Brain microvascular endothelial cell (primary cell): ENCODE data around the gene RFTN1.
"Not testable (repeated sequence)": the region's sequence is repeated elsewhere in the genome, so short reads cannot be mapped to it uniquely, and the experiment has no call there.

ENCODE experiments used
- DNase-seq: peaks from one replicate; pipeline ENCODE4 v3.0.0-alpha.2; 2020
- H3K27ac ChIP-seq: fragments of 250-450 bp; sonication (Bioruptor Pico); 2 replicates; pipeline ENCODE4 v1.5.1; 2020; ENCODE audit warnings: mild to moderate bottlenecking, moderate library complexity
- H3K27me3 ChIP-seq: fragments of 250-450 bp; sonication (Bioruptor Pico); replicated peaks from 2 replicates; pipeline ENCODE4 v1.5.1; 2020; ENCODE audit warnings: mild to moderate bottlenecking
- H3K36me3 ChIP-seq: fragments of 250-450 bp; sonication (Bioruptor Pico); replicated peaks from 2 replicates; pipeline ENCODE4 v1.5.1; 2020; ENCODE audit warnings: mild to moderate bottlenecking
- H3K4me3 ChIP-seq: 2 replicates; pipeline ENCODE4 v1.5.1; 2011; ENCODE audit warnings: low read depth, mild to moderate bottlenecking, control low read depth, low read length, moderate library complexity
- in situ Hi-C: cut with HindIII; loops from 2 replicates; pipeline ENCODE4 v1.10.0; 2017; ENCODE audit warnings: low sequenced_read_pairs, low pct_ligation_motif_present
- TF ChIP-seq, protein P1 (sequence below): IDR thresholded peaks from 2 replicates; pipeline ENCODE4 v1.5.1; 2011; ENCODE audit warnings: low read depth, mild to moderate bottlenecking, moderate library complexity, low read length, control low read depth, inconsistent platforms; ENCODE audit errors: missing control alignments

Gene RFTN1

DNA sequence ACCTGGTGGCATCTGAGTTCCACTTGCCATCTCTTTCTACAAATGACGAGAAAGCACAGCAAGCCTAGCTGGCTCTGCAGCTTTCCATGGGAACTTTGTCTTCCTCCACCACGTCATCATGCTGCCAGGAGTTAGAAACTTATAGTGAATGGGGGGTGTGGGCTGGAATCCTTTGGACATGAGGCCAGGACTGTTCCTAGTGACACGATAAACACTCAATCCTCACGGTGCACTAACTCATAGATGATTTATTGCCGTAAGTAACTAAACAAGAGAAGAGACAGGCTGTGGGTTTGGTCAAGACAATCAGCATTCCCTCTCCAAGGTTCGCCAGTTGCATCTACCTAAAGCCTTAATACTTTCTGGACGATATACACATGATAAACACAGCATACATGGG, 197.9 kb downstream of the RFTN1 start:
- H3K36me3 ChIP-seq, result peaks cover 62% of the 10 kb centered on the region
- H3K27ac ChIP-seq, result no peak overlapping the region

DNA sequence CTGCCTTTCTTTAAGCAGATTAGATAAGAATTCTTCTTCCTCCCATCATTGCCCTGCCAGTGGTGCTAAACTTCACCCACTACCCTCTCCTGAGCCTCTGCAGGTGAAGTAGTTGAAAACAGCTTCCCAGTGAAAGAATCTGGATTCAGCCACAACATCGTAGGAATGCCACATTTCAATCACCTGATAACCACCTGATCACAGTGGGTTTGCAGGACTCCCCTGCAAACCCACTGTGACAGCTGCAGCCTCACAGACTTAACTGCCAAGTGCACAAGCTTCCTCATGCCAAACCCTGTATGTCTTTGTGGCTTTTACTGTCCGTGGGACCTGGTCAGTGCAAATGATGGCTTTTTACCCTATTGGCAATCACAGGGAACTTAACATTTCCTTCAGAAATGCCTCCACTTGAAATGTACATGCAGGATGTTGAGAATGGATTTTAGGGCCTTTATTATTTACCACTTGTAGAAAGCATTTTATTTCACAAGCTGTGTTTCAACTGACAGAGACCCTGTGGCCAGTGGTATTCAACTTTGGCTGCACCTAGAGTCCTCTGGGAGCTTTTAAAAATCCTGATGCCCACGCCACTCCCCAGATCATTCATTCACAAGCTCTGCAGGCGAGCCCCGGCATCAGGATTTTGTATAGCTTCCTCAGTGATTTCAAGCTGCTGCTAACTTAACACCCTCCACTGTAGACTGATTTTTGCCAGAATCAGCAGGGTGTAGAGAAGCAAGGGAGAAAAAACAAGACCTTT, 199.4 kb downstream of the RFTN1 start:
- TF ChIP-seq, protein P1, sequence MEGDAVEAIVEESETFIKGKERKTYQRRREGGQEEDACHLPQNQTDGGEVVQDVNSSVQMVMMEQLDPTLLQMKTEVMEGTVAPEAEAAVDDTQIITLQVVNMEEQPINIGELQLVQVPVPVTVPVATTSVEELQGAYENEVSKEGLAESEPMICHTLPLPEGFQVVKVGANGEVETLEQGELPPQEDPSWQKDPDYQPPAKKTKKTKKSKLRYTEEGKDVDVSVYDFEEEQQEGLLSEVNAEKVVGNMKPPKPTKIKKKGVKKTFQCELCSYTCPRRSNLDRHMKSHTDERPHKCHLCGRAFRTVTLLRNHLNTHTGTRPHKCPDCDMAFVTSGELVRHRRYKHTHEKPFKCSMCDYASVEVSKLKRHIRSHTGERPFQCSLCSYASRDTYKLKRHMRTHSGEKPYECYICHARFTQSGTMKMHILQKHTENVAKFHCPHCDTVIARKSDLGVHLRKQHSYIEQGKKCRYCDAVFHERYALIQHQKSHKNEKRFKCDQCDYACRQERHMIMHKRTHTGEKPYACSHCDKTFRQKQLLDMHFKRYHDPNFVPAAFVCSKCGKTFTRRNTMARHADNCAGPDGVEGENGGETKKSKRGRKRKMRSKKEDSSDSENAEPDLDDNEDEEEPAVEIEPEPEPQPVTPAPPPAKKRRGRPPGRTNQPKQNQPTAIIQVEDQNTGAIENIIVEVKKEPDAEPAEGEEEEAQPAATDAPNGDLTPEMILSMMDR, result no peak
- no peak for DNase-seq
- Histone ChIP-seq H3K4me3 (no peak overlapping the region), H3K36me3 (peaks cover 48% of the 10 kb centered on the region), H3K27ac (no peak overlapping the region), H3K27me3 (no peaks in the 10 kb centered on the region)
- in situ Hi-C loops, result no loop called here

More for the DNA sequence above, 197.9 kb downstream of the RFTN1 start:
- TF ChIP-seq, protein P1, result no peak
- Histone ChIP-seq H3K4me3 (no peak overlapping the region), H3K27me3 (no peaks in the 10 kb centered on the region)
- no peak for DNase-seq
- in situ Hi-C loops, result no loop called here

DNA sequence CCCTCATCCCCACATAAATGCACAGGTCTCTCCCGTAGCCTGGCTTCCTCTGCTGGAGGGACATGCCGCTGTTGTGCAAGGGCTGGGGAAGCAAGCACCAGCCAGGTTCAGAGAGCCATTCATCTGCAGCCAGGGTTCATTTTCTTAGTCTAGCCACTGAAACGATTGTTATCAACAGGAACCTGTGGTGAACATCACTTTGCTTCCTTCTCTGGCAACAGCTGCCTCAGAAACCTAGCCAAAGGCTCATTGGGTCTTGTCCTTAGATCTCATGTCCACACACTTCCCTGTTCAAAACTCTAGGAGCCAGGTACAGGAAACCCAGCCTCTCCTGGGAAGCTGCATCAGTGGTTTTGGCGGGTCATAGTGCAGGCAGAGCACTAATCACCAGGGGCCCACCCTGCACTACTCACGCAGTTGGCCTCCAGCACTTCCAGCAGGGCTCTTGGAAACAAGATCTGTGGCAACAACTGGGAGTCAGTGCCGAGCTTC, 201.5 kb downstream of the RFTN1 start:
- Histone ChIP-seq H3K27me3 (no peaks in the 10 kb centered on the region), H3K27ac (no peak overlapping the region), H3K36me3 (peaks cover 33% of the 10 kb centered on the region), H3K4me3 (no peak overlapping the region)
- TF ChIP-seq, protein P1, result no peak
- in situ Hi-C loops, result no loop called here
- no peak for DNase-seq

DNA sequence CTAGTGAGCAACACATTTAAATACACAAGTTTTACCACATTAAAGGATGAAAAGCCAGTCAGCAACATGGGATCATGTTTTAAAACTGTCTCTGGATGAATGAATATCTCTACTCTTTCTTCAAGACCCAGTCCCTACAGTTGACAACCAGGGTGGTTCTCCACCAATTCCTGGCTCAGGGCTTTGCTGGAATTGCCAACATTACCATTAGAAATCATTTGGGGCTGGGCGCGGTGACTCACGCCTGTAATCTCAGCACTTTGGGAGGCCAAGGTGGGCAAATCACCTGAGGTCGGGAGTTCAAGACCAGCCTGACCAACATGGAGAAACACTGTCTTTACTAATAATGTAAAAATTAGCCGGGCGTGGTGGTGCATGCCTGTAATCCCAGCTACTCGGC, 203.0 kb downstream of the RFTN1 start:
- peaks cover 20% of the 10 kb centered on the region for H3K36me3 ChIP-seq
- in situ Hi-C loops, H3K4me3 ChIP-seq, DNase-seq, H3K27me3 ChIP-seq, H3K27ac ChIP-seq: not testable (repeated sequence)

DNA sequence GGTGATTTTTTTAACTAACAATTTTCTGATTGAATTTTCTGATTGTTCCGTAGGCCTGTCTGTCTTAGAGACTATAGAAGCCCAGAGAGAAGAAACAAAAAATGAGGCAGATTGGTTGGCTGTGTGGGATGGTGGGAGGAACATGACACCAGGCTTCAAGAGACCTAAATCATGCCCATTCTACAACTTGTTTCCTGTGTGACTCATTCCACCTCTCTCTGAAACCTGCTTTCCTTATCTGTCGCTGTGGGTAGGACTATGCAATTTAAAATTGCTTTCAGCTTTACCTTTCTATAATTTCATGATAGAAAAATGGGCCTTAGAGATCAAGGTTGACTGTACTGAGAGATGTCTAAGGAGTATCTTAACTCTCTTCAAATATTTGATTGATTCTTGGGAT, 203.9 kb downstream of the RFTN1 start:
- peak; percentile 46 for DNase-seq
- TF ChIP-seq, protein P1, result no peak
- Histone ChIP-seq H3K36me3 (peaks cover 11% of the 10 kb centered on the region), H3K27ac (peak overlapping the region; percentile 20), H3K27me3 (no peaks in the 10 kb centered on the region), H3K4me3 (no peak overlapping the region)
- in situ Hi-C loops, result no loop called here

DNA sequence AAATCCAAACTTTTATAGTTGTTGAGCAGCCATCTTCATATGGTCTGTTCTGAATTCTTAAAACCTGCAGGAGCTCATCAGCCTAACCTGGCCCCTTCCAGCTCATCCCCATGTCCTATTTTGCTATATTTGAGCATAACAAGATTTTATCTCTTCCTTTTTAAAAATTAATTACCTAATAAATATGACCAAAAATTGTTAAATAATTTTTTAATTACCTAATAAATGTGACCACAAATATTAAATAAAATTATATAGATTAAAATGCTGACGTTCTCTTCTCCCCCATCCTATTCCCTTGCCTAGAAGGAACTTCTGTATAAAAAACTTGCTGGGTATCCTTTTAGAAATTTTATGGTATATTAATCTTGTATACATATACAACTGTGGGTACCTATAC, 204.8 kb downstream of the RFTN1 start:
- H3K27me3 ChIP-seq, result no peaks in the 10 kb centered on the region
- peak overlapping the region; percentile 18 for H3K27ac ChIP-seq
- H3K36me3 ChIP-seq, result peaks cover 4% of the 10 kb centered on the region
- in situ Hi-C loops, result no loop called here
- no peak overlapping the region for H3K4me3 ChIP-seq
- TF ChIP-seq, protein P1, result no peak
- DNase-seq, result no peak
